ENCODE results near the gene PLXNB2.

Gene PLXNB2

GRCh38 chr22:50326956-50327710 lies 19.7 kb upstream of the PLXNB2 start, which contains the start of gene DENND6B (continued):
- TF ChIP-seq KLF8 (tag by site-specific recombination; IDR thresholded peaks at IDR 0.05) (peak; percentile 61; the same call in 1 of the 2 replicates), KLF17 (tag by site-specific recombination; IDR thresholded peaks at IDR 0.05) (peak; percentile 48; the same call in 1 of the 2 replicates), ATF2 (tag by site-specific recombination; IDR thresholded peaks at IDR 0.05; ENCODE audit: low read depth) (no peak), ZSCAN5A (tag by site-specific recombination; IDR thresholded peaks at IDR 0.05) (peak; percentile 85), GLIS1 (tag by site-specific recombination; IDR thresholded peaks at IDR 0.05) (peak; percentile 16; the same call in 1 of the 2 replicates), ZNF707 (tag by site-specific recombination; IDR thresholded peaks at IDR 0.05) (no peak), ZNF660 (tag by site-specific recombination; IDR thresholded peaks at IDR 0.05) (peak; percentile 71), ZNF776 (tag by site-specific recombination; IDR thresholded peaks at IDR 0.05; ENCODE audit: borderline replicate concordance) (no peak), ZNF549 (tag by site-specific recombination; IDR thresholded peaks at IDR 0.05) (no peak), WT1 (tag by site-specific recombination; IDR thresholded peaks at IDR 0.05) (no peak), ZEB2 (tag by site-specific recombination; IDR thresholded peaks at IDR 0.05) (0 out of 2 replicates have a peak, but pooled peaks have one; percentile 18), YY2 (tag by site-specific recombination; IDR thresholded peaks at IDR 0.05) (peak; percentile 62; the same call in 1 of the 2 replicates), ZNF791 (tag by site-specific recombination; IDR thresholded peaks at IDR 0.05) (peak; percentile 38; the same call in 1 of the 2 replicates), MYNN (tag by site-specific recombination; IDR thresholded peaks at IDR 0.05; ENCODE audit: borderline replicate concordance) (no peak), ZNF221 (tag by site-specific recombination; IDR thresholded peaks at IDR 0.05; ENCODE audit: borderline replicate concordance) (no peak), ZBTB8A (tag by site-specific recombination; IDR thresholded peaks at IDR 0.05) (peak; percentile 89), HOXC10 (CRISPR knock-in tag; IDR thresholded peaks at IDR 0.05) (0 out of 2 replicates have a peak, but pooled peaks have one; percentile 74), ZNF133 (tag by site-specific recombination; IDR thresholded peaks at IDR 0.05) (no peak; the same call in 1 of the 2 replicates), ZXDB (tag by site-specific recombination; IDR thresholded peaks at IDR 0.05) (peak; percentile 90), ZNF518A (tag by site-specific recombination; conservative IDR thresholded peaks at IDR 0.05; ENCODE audit: low read depth) (peak; percentile 33; the same call in 1 of the 2 replicates), ZNF555 (tag by site-specific recombination; conservative IDR thresholded peaks at IDR 0.05) (no peak), YY1 (tag by site-specific recombination; IDR thresholded peaks at IDR 0.05) (peak; percentile 79), ZNF398 (tag by site-specific recombination; IDR thresholded peaks at IDR 0.05) (no peak), GLIS2 (tag by site-specific recombination; IDR thresholded peaks at IDR 0.05) (0 out of 2 replicates have a peak, but pooled peaks have one; percentile 19), ZNF76 (tag by site-specific recombination; IDR thresholded peaks at IDR 0.05; ENCODE audit: borderline replicate concordance, low read depth) (peak; percentile 31; the same call in 1 of the 2 replicates)

All from HEK293 (cell line).